ENCODE results near the gene POU5F1. TPM values are rescaled to one million over a fixed set of nuclear protein-coding genes. Genes with fewer than 3 reads are reported as not detected.

The POU5F1 gene
- total and polyA plus RNA-seq, 9 of the 15 experiments (the other 6 are each of a cell fraction or from before 2014, with no cell fraction given): 0.06 to 2.0 (median 0.10) TPM; not detected in 6

DNA sequence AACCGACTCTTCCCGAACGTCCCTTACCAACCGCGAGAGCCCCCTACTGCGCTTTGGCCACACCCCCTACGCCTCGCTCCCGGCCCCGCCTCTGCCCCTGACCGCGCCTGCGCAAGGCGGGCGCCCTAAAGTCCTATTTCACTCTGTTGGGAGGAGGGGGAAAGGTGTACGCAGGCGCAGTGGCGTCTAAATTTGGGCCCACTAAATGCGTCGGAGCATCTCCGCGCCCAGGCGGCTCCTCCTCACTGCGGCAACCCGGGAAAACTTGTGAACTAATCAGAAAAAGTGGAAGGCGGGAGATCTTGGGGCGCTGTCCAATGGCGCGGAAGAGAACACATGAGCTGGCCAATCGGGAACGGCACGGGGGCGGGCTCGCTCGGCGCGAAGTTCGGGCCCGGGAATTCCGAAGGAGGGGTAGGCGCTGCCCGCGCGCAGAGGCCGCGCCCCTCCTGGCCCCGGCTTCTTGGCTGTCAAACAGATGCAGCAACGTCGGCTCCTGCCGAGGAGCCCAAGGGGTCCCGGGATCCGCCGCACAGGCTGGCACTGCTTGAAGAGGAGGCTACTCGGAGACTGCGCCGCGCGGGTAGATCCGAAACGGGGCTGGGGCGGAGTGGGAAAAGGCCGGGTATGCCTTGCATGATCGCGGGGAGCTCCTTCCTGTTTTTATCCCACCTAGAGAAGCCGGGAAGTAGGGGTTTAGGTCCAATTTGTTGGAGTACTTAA lies 12.2 kb downstream of the POU5F1 start, which contains the start of gene TCF19 (continued):
- peak; percentile 70 for TF ChIP-seq ZKSCAN1 (IDR thresholded peaks at IDR 0.05; ENCODE audit: low read depth, low read length)
- TF ChIP-seq FOXJ2 (tag; IDR thresholded peaks at IDR 0.05): no peak
- peak; percentile 86 for TF ChIP-seq L3MBTL2 (IDR thresholded peaks at IDR 0.05)
- peak; percentile 87 to 94 for TF ChIP-seq MAZ (CRISPR knock-in tag; conservative IDR thresholded peaks at IDR 0.05 in 1 of 2, IDR thresholded peaks at IDR 0.05 in 1 of 2)
- TF ChIP-seq, protein P1, sequence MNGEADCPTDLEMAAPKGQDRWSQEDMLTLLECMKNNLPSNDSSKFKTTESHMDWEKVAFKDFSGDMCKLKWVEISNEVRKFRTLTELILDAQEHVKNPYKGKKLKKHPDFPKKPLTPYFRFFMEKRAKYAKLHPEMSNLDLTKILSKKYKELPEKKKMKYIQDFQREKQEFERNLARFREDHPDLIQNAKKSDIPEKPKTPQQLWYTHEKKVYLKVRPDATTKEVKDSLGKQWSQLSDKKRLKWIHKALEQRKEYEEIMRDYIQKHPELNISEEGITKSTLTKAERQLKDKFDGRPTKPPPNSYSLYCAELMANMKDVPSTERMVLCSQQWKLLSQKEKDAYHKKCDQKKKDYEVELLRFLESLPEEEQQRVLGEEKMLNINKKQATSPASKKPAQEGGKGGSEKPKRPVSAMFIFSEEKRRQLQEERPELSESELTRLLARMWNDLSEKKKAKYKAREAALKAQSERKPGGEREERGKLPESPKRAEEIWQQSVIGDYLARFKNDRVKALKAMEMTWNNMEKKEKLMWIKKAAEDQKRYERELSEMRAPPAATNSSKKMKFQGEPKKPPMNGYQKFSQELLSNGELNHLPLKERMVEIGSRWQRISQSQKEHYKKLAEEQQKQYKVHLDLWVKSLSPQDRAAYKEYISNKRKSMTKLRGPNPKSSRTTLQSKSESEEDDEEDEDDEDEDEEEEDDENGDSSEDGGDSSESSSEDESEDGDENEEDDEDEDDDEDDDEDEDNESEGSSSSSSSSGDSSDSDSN (IDR thresholded peaks at IDR 0.05; ENCODE audit: borderline replicate concordance in 1 of 2, low read depth in 2 of 2, low read length in 2 of 2): peak in 1 of 2 experiments; percentile 12; a peak in 2 of 4 replicates
- TF ChIP-seq ATF7 (IDR thresholded peaks at IDR 0.05): peak; percentile 88
- peak; percentile 50; the same call in 1 of the 2 replicates for TF ChIP-seq JUN (IDR thresholded peaks at IDR 0.05; ENCODE audit: borderline replicate concordance, low read depth, low read length)
- no peak for TF ChIP-seq JUN (CRISPR knock-in tag; IDR thresholded peaks at IDR 0.05; ENCODE audit: borderline replicate concordance)
- no peak for TF ChIP-seq PHB (CRISPR knock-in tag; IDR thresholded peaks at IDR 0.05)
- TF ChIP-seq ETV6 (IDR thresholded peaks at IDR 0.05; ENCODE audit: borderline replicate concordance in 1 of 2, low read depth in 2 of 2, low read length in 1 of 2): no peak
- TF ChIP-seq ETV6 (CRISPR knock-in tag; IDR thresholded peaks at IDR 0.05; ENCODE audit: borderline replicate concordance): no peak
- no peak; a peak in 1 of 4 replicates for TF ChIP-seq FOXK2 (conservative IDR thresholded peaks at IDR 0.05 in 1 of 2, IDR thresholded peaks at IDR 0.05 in 1 of 2; ENCODE audit: low read depth in 2 of 2)
- no peak for TF ChIP-seq STAT5B (CRISPR knock-in tag; IDR thresholded peaks at IDR 0.05)
- peak; percentile 98 for TF ChIP-seq RB1 (IDR thresholded peaks at IDR 0.05; ENCODE audit: low read depth)
- TF ChIP-seq HDAC2 (IDR thresholded peaks at IDR 0.05): peak; percentile 81
- peak; percentile 81 for TF ChIP-seq RBFOX2 (IDR thresholded peaks at IDR 0.05; ENCODE audit: low read depth, low read length)
- no peak for TF ChIP-seq ZNF699 (CRISPR knock-in tag; IDR thresholded peaks at IDR 0.05; ENCODE audit: insufficient replicate concordance)
